ENCODE data around the gene SUPT3H.

- TF ChIP-seq CTCF (IDR thresholded peaks at IDR 0.05) (peak in 1 of 5 experiments; percentile 10), EP300 (IDR thresholded peaks at IDR 0.05; ENCODE audit: low read depth) (no peak)
Measured at GRCh38 chr6:45378334-45378926, 696 bp upstream of the SUPT3H start.

Data from transverse colon (tissue), 3 donors.